ENCODE results near the gene KIAA1217.

GRCh38 chr10:24475598-24475997 lies 266.7 kb downstream of the KIAA1217 start:
- TF ChIP-seq EZH2 (IDR thresholded peaks at IDR 0.05; ENCODE audit: insufficient read depth, poor library complexity, severe bottlenecking) (no peak), EZH2phosphoT487 (IDR thresholded peaks at IDR 0.05; ENCODE audit: insufficient read depth, low read depth) (no peak)

Data from GM23248 (cell line).